HG03457 (cell line): ENCODE data around the gene DGKE.
A peak's percentile ranks its signal among the peaks of the same experiment; 100 is the strongest.

ENCODE experiments used
- ATAC-seq: cut with Tn5 transposase; IDR thresholded peaks from one replicate; pipeline ENCODE4 v1.9.1; 2021; ENCODE audit warnings: moderate number of reproducible peaks; ENCODE audit not compliant: unreplicated experiment

The DGKE gene

GRCh38 chr17:56833809-56834379, at the start of gene DGKE, which contains the start of gene C17orf67:
TSS of gene DGKE (plus strand) at chr17:56834151. CDS start at chr17:56834796, 645 bp downstream.
TSS of gene C17orf67 (minus strand) at chr17:56833920. CDS start at chr17:56815810, 18,110 bp downstream.
- ATAC-seq, result peak; percentile 38

- no peak for ATAC-seq
Observed at GRCh38 chr17:56785405-56785804, 48.5 kb upstream of the DGKE start.

- no peak for ATAC-seq
Observed at GRCh38 chr17:56785997-56786680, 47.8 kb upstream of the DGKE start.

DNA sequence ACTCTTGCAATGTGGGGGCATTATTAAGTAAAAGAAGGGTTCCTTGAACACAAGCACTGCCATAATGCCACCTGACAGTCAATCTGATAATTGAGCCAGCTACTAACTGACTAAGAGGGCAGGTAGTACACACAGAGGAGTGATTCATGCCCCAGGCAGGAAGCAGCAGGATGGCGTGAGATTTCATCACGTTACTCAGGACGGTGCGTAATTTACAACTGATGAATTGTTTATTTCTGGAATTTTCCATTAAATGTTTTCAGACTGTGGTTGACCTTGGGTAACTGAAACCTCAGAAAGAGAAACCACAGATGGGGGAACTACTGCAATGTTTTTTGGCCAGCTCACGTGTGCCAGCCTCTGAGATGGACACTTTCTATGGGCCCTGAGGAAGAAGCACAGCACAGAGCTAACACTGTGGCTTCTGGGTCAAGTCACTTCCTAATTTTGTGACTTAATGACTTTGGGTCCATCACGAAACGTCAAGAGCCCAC, 46.9 kb upstream of the DGKE start:
- ATAC-seq, result peak; percentile 85

- ATAC-seq, result no peak
Observed at GRCh38 chr17:56792267-56792666, 41.7 kb upstream of the DGKE start.

DNA sequence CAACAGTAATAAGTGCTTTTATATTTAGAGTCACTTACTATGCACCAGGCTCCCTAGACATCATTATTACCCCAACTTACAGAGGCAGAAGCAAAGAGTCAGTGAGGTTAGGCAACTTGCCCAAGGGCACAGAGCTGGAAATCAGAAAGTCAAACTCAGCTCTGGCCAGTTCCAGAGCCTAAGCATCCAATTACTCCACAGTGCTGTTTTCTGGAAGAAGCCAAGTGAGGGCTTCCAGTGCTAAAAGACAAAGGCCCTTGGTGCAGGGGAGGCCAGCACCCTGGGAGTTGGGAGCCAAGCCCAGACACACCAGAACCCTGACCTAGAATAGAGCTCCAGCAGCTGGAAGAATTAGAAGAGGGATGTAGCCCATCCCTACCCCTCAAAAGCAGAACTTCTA, 40.4 kb upstream of the DGKE start:
- no peak for ATAC-seq

DNA sequence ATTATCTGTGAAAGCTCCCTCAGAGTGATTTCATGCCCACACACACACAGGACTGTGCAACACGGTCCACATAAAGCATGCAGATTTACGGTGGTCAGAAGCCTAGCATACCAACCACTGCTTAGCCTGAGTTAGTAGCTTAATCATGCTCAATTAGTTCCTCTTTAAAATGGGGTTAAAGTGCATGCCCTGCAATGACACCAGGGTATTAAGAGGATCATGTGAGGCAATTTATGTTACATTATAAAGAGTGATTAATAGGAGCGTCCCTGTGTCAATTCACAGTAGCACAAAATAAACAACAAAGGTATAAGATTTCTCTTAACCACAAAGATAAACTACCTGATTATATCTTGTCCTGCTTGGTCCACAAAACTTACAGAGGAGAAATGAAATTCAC, 40.0 kb upstream of the DGKE start:
- no peak for ATAC-seq

- no peak for ATAC-seq
Observed at GRCh38 chr17:56795221-56795865, 38.6 kb upstream of the DGKE start.

DNA sequence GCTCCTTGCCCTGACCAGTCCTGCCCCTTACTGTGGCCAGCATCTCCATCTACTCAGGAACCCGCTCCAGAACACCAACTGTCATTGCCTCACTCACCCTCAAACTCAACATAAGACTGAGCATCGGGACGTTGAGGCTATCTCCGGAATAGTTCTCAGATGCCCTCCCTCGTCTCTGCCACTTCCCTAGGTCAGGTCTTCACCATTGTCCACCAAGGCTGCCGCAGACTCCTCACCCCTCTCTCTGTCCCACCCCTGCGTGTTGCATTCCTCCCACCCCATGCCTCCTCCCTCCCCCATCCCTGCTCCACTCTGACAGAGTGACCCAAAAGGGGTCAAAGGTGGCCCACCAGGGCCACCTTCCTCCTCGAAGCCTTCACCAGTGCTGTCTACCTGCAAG, 37.4 kb upstream of the DGKE start:
- no peak for ATAC-seq

- no peak for ATAC-seq
Observed at GRCh38 chr17:56798916-56799315, 35.0 kb upstream of the DGKE start.

- ATAC-seq, result no peak
Observed at GRCh38 chr17:56801459-56802178, 32.3 kb upstream of the DGKE start.

DNA sequence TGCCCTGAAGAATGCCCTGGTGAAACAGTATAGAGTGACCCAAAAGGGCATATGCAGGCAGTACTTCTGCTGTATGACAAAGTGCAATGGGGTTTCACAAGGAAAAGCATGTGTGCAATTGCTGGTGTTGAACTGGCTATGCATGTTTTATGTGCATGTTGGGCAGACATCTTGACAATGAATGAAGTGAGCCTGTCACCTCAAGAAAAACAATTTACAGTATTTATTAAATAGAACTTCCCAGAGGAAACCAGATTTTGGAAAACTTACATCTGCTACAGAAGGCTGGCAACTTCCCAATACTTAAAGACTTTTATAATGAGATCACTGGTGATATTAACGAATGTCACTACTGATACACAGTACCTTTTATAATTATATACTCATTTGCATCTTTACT, 30.9 kb upstream of the DGKE start:
- ATAC-seq, result no peak

DNA sequence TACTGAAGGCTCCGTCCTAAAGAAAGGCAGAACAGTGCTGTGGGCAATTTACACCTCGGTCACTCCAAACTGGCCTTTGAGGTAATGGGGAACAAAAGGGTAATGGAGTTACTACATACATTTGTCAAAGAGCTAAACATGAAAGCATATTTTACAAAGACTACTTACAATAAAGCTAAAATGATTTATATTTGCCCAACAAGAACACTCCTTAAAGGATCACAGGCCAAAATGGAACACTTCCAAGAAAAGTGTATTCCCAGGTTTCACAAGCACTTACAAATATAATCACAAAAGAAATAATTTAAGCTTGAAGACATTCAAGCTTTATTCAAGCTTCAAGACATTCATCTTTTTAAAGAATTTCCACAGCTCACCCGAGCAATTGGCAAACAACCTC, 29.5 kb upstream of the DGKE start:
- no peak for ATAC-seq

DNA sequence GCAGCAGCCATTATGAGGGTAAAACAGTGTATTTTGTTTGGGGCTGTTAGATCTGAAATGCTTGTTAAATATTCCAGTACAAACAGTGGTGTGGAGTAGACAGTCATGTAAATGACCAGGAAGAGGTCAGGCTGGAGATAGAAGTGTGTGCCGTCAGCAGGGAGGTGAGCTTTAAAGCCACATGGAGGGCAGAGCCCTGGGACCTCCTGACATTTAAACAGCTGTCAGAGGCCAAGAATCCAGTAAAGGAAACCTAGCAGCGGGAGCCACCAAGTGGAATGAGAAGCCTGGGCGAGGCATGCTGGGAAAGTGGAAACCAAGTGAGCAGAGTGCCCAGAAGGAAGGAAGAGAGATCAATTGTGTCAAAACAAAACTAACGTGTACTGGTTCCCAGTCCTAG, 27.0 kb upstream of the DGKE start:
- no peak for ATAC-seq

GRCh38 chr17:56807723-56808122, 26.2 kb upstream of the DGKE start:
- no peak for ATAC-seq

DNA sequence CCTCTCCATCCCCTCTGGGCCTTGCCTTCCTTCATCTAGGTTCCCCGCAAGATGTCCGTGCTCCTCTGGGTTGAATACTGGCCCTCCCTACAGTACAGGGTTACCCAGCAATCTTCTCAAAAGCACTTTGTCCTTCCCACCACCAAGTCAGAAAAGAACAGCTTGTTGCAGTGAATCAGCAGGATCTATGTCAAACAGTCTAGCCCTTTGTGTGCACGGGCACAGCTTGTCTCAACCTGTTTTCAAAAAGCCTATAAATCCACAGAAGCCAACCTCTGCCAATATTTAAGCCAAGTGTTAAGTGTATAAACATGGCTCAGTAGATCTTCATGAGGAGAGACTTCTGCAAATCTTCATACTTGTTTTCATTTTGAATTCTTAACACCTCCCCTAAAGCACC, 25.4 kb upstream of the DGKE start:
- ATAC-seq, result no peak

- no peak for ATAC-seq
Observed at GRCh38 chr17:56809106-56809819, 24.7 kb upstream of the DGKE start.

GRCh38 chr17:56809820-56810179, 24.2 kb upstream of the DGKE start:
- ATAC-seq, result no peak

DNA sequence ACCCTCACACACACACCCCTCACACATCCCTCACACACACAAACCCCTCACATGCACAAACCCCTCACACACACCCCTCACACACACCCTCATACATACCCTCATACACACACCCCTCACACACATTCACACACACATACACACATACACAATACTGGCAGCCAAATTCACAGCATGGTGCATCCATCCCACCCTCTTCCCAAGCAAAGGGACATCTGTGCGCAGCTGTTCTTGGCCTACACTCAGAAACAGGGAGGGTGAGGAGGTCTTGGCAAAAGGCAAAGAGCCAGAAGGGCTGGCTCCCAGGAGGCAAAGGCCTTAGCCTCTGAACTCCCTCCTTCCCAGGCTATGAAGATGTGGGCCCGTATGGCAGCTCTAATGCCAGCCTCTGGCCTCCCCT, 23.6 kb upstream of the DGKE start:
- no peak for ATAC-seq

DNA sequence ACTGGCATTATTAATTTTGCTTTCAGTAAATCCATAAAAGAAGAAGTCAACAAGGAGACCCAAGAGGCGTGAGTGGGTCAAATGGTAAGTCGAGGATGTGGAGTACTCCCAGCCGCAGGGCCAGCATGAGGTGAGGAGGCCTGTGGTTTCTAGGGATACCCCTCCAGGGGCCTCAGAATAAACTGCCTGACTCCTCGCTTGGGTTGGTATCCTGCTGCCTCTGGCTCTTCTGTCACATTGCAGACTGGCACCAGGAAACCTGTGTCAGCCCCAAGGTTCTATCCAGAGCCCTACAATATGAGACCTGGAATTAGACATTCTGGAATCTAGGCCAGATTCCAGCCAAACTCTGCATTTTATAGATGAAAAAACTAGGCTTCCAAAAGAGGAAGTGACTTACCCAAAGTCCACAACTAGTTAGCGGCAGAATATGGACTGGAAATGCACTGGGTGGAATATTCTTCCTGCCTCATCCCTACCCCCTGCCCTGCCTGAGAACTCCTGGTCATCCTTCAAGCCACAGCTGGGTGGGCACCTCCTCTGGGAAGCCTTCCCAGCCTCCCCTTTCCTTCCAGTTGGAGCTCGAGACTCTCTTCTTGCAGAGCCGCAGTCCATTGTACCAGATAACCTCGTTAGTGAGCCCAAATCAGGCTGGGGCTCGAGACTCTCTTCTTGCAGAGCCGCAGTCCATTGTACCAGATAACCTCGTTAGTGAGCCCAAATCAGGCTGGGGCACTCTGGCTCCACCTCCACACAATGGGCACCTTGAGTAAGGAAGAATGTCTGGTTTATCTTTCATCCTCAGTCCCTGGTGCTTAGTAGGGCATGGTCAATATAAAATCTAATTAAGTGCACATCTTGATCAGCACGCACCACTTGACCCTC, 22.8 kb upstream of the DGKE start:
- ATAC-seq, result no peak
